GM12891 (cell line): ENCODE measurements around the gene ARHGAP33.

ENCODE experiments used
- POLR2A ChIP-seq: IDR thresholded peaks from 2 replicates; pipeline ENCODE4 v1.6.1; 2011; ENCODE audit warnings: low read depth, low read length, control low read depth
- POLR2AphosphoS5 ChIP-seq: IDR thresholded peaks from 2 replicates; pipeline ENCODE4 v1.6.1; 2011; ENCODE audit warnings: low read depth, low read length, control low read depth
- TAF1 ChIP-seq: IDR thresholded peaks from 2 replicates; pipeline ENCODE4 v1.6.1; 2011; ENCODE audit warnings: low read depth, low read length, control low read depth

DNA sequence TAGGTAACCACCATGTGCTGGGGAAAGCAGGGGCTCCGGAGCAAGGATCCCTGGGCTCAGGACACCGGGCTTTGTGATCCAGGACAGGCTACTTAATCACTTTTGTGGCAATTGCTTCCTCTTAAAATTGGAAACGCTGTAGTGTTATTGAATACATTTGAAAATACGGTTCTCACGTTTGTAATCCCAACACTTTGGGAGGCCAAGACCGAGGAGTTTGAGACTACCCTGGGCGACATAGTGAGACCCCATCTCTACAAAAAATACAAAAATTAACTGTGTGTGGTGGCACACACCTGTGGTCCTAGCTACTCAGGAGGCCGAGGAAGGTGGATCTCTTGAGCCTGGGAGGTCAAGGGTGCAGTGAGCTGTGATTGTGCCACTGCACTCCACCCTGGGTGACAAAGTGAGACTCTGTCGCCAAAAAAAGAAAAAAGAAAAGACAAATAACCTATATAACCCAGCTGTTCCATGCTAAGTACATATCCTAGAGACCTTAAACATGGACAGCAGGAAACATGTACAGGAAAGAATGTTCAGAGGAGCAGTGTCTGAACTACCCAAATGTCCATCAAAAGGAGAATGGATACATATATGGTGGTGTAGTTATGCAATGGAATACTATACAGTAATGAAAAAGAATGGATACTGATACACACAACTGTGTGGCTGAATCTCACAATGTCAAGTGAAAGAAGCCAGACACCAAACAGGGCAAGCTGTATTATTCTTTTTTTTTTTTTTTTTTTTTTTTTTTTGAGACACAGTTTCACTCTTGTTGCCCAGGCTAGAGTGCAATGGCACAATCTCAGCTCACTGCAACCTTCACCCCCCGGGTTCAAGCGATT, 37.9 kb downstream of the ARHGAP33 start:
- TF ChIP-seq TAF1 (no peak), POLR2A (no peak), POLR2AphosphoS5 (no peak)
